H1 (cell line): ENCODE data around the gene KCNQ1.

ENCODE experiments used
- CBX5 ChIP-seq: fragments of 300-800, 300-1000 bp; sonication (generic); IDR thresholded peaks from 2 replicates; pipeline ENCODE4 v1.7.1; 2016; ENCODE audit warnings: antibody characterized with exemption, low read length, low read depth
- CBX8 ChIP-seq: fragments of 300-800, 300-1000 bp; sonication (generic); IDR thresholded peaks from 2 replicates; pipeline ENCODE4 v1.7.1; 2016; ENCODE audit warnings: low read depth, low read length, borderline replicate concordance
- CHD2 ChIP-seq: IDR thresholded peaks from 2 replicates; pipeline ENCODE4 v1.6.1; 2012; ENCODE audit warnings: low read length, improper control_type of control experiment
- EZH2 ChIP-seq: fragments of 200-600 bp; sonication (generic); IDR thresholded peaks from 2 replicates; pipeline ENCODE4 v1.7.1; 2012; ENCODE audit warnings: low read depth, mild to moderate bottlenecking, moderate library complexity, low read length, inconsistent platforms; ENCODE audit not compliant: severe bottlenecking
- GABPA ChIP-seq: IDR thresholded peaks from 2 replicates; pipeline ENCODE4 v1.6.1; 2011; ENCODE audit warnings: mild to moderate bottlenecking, low read length, moderate library complexity, borderline replicate concordance; ENCODE audit not compliant: insufficient read depth
- KDM4A ChIP-seq: IDR thresholded peaks from one replicate; pipeline ENCODE4 v1.7.1; 2012; ENCODE audit warnings: low read depth, mild to moderate bottlenecking, moderate library complexity, low read length, inconsistent platforms; ENCODE audit not compliant: severe bottlenecking
- PHF8 ChIP-seq: fragments of 200-600 bp; sonication (generic); conservative IDR thresholded peaks from 2 replicates; pipeline ENCODE4 v1.7.1; 2012; ENCODE audit warnings: low read depth, mild to moderate bottlenecking, inconsistent platforms, low read length, moderate library complexity
- POLR2A ChIP-seq, 2 experiments: IDR thresholded peaks; 1 replicate in 1 of 2; 2 replicates in 1 of 2; pipeline ENCODE4 v1.6.1; 2011; ENCODE audit warnings: low read depth in 2 of 2, low read length in 2 of 2, mild to moderate bottlenecking in 2 of 2; ENCODE audit errors: control extremely low read depth in 1 of 2
- POLR2AphosphoS5 ChIP-seq: IDR thresholded peaks from 2 replicates; pipeline ENCODE4 v1.6.1; 2011; ENCODE audit warnings: low read depth, low read length
- SIN3A ChIP-seq, 2 experiments: IDR thresholded peaks in 1 of 2; conservative IDR thresholded peaks in 1 of 2; 2 replicates each; pipeline ENCODE4 v1.6.1; 2011 to 2012; ENCODE audit warnings: low read length in 2 of 2, improper control_type of control experiment in 1 of 2, low read depth in 1 of 2, mild to moderate bottlenecking in 1 of 2
- TF ChIP-seq, protein P1 (sequence below), 3 experiments: IDR thresholded peaks; 1 replicate in 2 of 3; 2 replicates in 1 of 3; pipeline versions ENCODE4 v1.5.1 to v1.6.1; 2011; ENCODE audit warnings: low read length in 3 of 3, mild to moderate bottlenecking in 3 of 3, inconsistent platforms in 2 of 3, low read depth in 1 of 3, moderate library complexity in 1 of 3; ENCODE audit not compliant: insufficient read depth in 1 of 3; ENCODE audit errors: control extremely low read depth in 1 of 3
- TF ChIP-seq, protein P2 (sequence below): IDR thresholded peaks from 2 replicates; pipeline ENCODE4 v1.6.1; 2011; ENCODE audit warnings: low read depth, mild to moderate bottlenecking, low read length; ENCODE audit not compliant: insufficient read depth

DNA sequence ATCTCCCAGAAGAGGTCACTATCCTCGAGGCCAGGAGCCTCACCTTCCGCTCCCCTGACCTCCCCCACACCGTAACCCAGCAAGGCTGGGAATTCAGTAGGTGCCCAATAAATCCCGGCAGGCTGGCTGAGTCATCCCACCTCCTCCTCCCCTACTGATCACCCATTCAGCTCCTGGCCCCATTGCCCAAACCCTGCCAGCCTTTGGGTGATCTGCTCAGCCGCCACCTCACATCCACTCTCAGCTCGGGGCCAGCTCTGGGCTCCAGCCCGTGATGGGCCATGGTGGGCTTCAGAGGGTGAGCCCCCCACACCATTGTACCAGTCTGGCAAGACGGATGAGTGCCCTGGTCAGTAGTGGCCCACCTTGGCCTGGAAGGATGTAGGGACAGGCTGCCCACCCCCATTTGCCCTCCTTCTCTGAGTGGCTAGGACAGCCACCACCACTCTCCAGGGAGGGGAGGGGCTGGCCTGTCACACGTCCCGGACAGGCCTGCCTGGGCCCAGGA is 8.7 kb upstream of the KCNQ1 start:
- no peak for TF ChIP-seq CBX8
- TF ChIP-seq POLR2AphosphoS5 = no peak
- TF ChIP-seq, protein P1, sequence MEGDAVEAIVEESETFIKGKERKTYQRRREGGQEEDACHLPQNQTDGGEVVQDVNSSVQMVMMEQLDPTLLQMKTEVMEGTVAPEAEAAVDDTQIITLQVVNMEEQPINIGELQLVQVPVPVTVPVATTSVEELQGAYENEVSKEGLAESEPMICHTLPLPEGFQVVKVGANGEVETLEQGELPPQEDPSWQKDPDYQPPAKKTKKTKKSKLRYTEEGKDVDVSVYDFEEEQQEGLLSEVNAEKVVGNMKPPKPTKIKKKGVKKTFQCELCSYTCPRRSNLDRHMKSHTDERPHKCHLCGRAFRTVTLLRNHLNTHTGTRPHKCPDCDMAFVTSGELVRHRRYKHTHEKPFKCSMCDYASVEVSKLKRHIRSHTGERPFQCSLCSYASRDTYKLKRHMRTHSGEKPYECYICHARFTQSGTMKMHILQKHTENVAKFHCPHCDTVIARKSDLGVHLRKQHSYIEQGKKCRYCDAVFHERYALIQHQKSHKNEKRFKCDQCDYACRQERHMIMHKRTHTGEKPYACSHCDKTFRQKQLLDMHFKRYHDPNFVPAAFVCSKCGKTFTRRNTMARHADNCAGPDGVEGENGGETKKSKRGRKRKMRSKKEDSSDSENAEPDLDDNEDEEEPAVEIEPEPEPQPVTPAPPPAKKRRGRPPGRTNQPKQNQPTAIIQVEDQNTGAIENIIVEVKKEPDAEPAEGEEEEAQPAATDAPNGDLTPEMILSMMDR (IDR thresholded peaks at IDR 0.05; ENCODE audit: control extremely low read depth in 1 of 3, insufficient read depth in 1 of 3, low read depth in 1 of 3, low read length in 3 of 3) = no peak
- no peak for TF ChIP-seq SIN3A (conservative IDR thresholded peaks at IDR 0.05 in 1 of 2, IDR thresholded peaks at IDR 0.05 in 1 of 2; ENCODE audit: low read depth in 1 of 2, low read length in 2 of 2)
- no peak for TF ChIP-seq POLR2A (IDR thresholded peaks at IDR 0.05; ENCODE audit: control extremely low read depth in 1 of 2, low read depth in 2 of 2, low read length in 2 of 2)
- no peak for TF ChIP-seq GABPA
- no peak for TF ChIP-seq CHD2
- no peak for TF ChIP-seq KDM4A
- TF ChIP-seq CBX5 = no peak
- TF ChIP-seq, protein P2, sequence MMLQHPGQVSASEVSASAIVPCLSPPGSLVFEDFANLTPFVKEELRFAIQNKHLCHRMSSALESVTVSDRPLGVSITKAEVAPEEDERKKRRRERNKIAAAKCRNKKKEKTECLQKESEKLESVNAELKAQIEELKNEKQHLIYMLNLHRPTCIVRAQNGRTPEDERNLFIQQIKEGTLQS = no peak
- no peak for TF ChIP-seq EZH2
- no peak for TF ChIP-seq PHF8
